HepG2 (cell line): ENCODE measurements around the gene COMMD1. TPM values are rescaled to one million over a fixed set of nuclear protein-coding genes. Genes with fewer than 3 reads are reported as not detected.

Experiments
- ATAC-seq: fragments of 200-7000 bp; cut with Tn5 transposase; 3 replicates; pipeline ENCODE4 v1.9.1; 2020; ENCODE audit warnings: mild to moderate bottlenecking, moderate library complexity
- BruUV-seq: library from RNA; stranded (reverse); fragments of 400-500 nt; replicated peaks from 2 replicates; lab custom pipeline; 2021; lab: Mats Ljungman, UMichigan
- CTCF ChIA-PET: fragments of 300-600 bp; formaldehyde crosslinking; extraction: SDS; loops from one replicate; lab custom pipeline; 2021; ENCODE audit warnings: low total read pairs, inconsistent platforms, low intra/inter-chr PET ratio; lab: Yijun Ruan, JAX
- POLR2A ChIA-PET: fragments of 350-600 bp; sonication (Branson Sonifier 250); formaldehyde crosslinking; loops from one replicate; lab custom pipeline; 2020; ENCODE audit warnings: antibody characterized with exemption, inconsistent platforms; lab: Yijun Ruan, JAX
- DNase-seq: peaks from one replicate; pipeline ENCODE4 v3.0.0-alpha.2; 2015; ENCODE audit warnings: low spot score
- FAIRE-seq: peaks from 3 replicates; lab custom pipeline; 2011; peaks lifted over from hg19 to GRCh38; lab: Jason Lieb, UNC
- H2AFZ ChIP-seq: one replicate; pipeline ENCODE4 v1.6.1; 2011; ENCODE audit warnings: low read length, inconsistent platforms
- H3K27ac ChIP-seq: fragments of 300-600 bp; 3 replicates; pipeline ENCODE4 v1.8.0; 2011; ENCODE audit warnings: mixed run types, mild to moderate bottlenecking, mixed read lengths, low read length, inconsistent platforms; ENCODE audit not compliant: insufficient read depth; ENCODE audit errors: extremely low read length
- H3K27me3 ChIP-seq, 2 experiments: fragments of 200-600 bp in 1 of 2; 2 replicates in 1 of 2; 3 replicates in 1 of 2; pipeline versions ENCODE4 v1.6.0 to v1.8.0; 2011; ENCODE audit warnings: low read length in 2 of 2, mild to moderate bottlenecking in 2 of 2, moderate library complexity in 2 of 2, inconsistent platforms in 1 of 2; ENCODE audit not compliant: insufficient read depth in 2 of 2, control insufficient read depth in 1 of 2
- H3K36me3 ChIP-seq, 2 experiments: fragments of 200-600 bp in 1 of 2; replicated peaks in 1 of 2; 2 replicates in 1 of 2; 3 replicates in 1 of 2; pipeline versions ENCODE4 v1.5.1 to v1.8.0; 2011; ENCODE audit warnings: low read length in 2 of 2, inconsistent platforms in 1 of 2; ENCODE audit not compliant: insufficient read depth in 2 of 2, control insufficient read depth in 1 of 2
- H3K4me1 ChIP-seq: 2 replicates; pipeline ENCODE4 v1.5.1; 2012; ENCODE audit warnings: low read length, inconsistent platforms; ENCODE audit not compliant: insufficient read depth
- H3K4me2 ChIP-seq: 2 replicates; pipeline ENCODE4 v1.6.0; 2011; ENCODE audit warnings: low read depth, low read length, inconsistent platforms
- H3K4me3 ChIP-seq, 3 experiments: fragments of 200-600 bp in 1 of 3; sonication (generic), shearing (Covaris generic) in 1 of 3; replicated peaks in 1 of 3; 2 replicates each; pipeline ENCODE4 v1.5.1; 2011 to 2016; ENCODE audit warnings: low read length in 3 of 3, inconsistent platforms in 2 of 3, low read depth in 2 of 3, mild to moderate bottlenecking in 2 of 3, control low read depth in 1 of 3, mixed read lengths in 1 of 3; ENCODE audit not compliant: insufficient read depth in 1 of 3
- H3K79me2 ChIP-seq: one replicate; pipeline ENCODE4 v1.6.1; 2011; ENCODE audit warnings: low read length, inconsistent platforms; ENCODE audit not compliant: insufficient read depth
- H3K9ac ChIP-seq: 2 replicates; pipeline ENCODE4 v1.6.0; 2011; ENCODE audit warnings: mild to moderate bottlenecking, low read depth, low read length, inconsistent platforms; ENCODE audit not compliant: insufficient read depth
- H3K9me3 ChIP-seq: 2 replicates; pipeline ENCODE4 v1.5.1; 2012; ENCODE audit warnings: mild to moderate bottlenecking, low read length
- H4K20me1 ChIP-seq: 2 replicates; pipeline ENCODE4 v1.6.0; 2011; ENCODE audit warnings: inconsistent platforms, mild to moderate bottlenecking, low read length, moderate library complexity; ENCODE audit not compliant: insufficient read depth
- NFATC3 ChIP-seq: sonication (generic); formaldehyde crosslinking; IDR thresholded peaks from 2 replicates; pipeline ENCODE4 v1.5.1; 2020; ENCODE audit warnings: mild to moderate bottlenecking, missing genetic modification reagents
- ZMYM3 ChIP-seq: sonication (generic); formaldehyde crosslinking; IDR thresholded peaks from 2 replicates; pipeline ENCODE4 v1.5.1; 2020; ENCODE audit warnings: mild to moderate bottlenecking, missing genetic modification reagents
- ZNF121 ChIP-seq: sonication (generic); formaldehyde crosslinking; IDR thresholded peaks from 2 replicates; pipeline ENCODE4 v1.5.0; 2020; ENCODE audit warnings: mild to moderate bottlenecking, missing genetic modification reagents
- ZNF263 ChIP-seq: sonication (generic); formaldehyde crosslinking; IDR thresholded peaks from 2 replicates; pipeline ENCODE4 v1.4.0; 2020; ENCODE audit warnings: missing genetic modification reagents
- ZNF557 ChIP-seq: sonication (generic); formaldehyde crosslinking; IDR thresholded peaks from 2 replicates; pipeline ENCODE4 v1.4.0; 2020; ENCODE audit warnings: missing genetic modification reagents
- ZNF674 ChIP-seq: sonication (generic); formaldehyde crosslinking; IDR thresholded peaks from 2 replicates; pipeline ENCODE4 v1.5.0; 2020; ENCODE audit warnings: low read depth, mild to moderate bottlenecking, missing genetic modification reagents
- WGBS: methylation state at CpG from one replicate; pipeline ENCODE4 v1.1.6; 2017; ENCODE audit warnings: low lambda C conversion rate; 5-methylcytosine and 5-hydroxymethylcytosine counted together
- in situ Hi-C: cut with HindIII; loops from 2 replicates; pipeline ENCODE4 v1.10.0; 2017; ENCODE audit warnings: low pct_unique_long_range_greater_than_20kb; ENCODE audit not compliant: extremely low pct_ligation_motif_present
- intact Hi-C: fragments of 100-400 bp; cut with micrococcal nuclease; formaldehyde crosslinking; loops from one replicate; pipeline ENCODE4 v1.10.0; 2022; ENCODE audit not compliant: unreplicated experiment
- polyA plus RNA-seq, 8 experiments: library from polyadenylated mRNA; depleted of rRNA in 3 of 8; stranded (reverse) in 7 of 8; unstranded in 1 of 8; fragments of >200 nt; fragmentation: Illumina TruSeq in 4 of 8; extraction: Trizol in 4 of 8; gene quantifications; 2 replicates each; pipeline versions ENCODE4 v1.2.1 to v1.2.3, GENCODE V29; 2011 to 2016; ENCODE audit warnings: low read depth in 4 of 8, missing spikeins in 1 of 8, mixed read lengths in 1 of 8; ENCODE audit not compliant: insufficient read depth in 1 of 8
- total RNA-seq, 5 experiments: library from RNA; depleted of rRNA; stranded (reverse); fragments of >200 nt; fragmentation: Illumina TruSeq; extraction: Trizol; gene quantifications; 2 replicates each; pipeline ENCODE4 v1.2.3, GENCODE V29; 2016; ENCODE audit warnings: low read depth in 1 of 5
- TF ChIP-seq, protein P1 (sequence below): IDR thresholded peaks from 2 replicates; pipeline ENCODE4 v1.6.1; 2016
- TF ChIP-seq, protein P2 (sequence below): sonication (generic); formaldehyde crosslinking; IDR thresholded peaks from 2 replicates; pipeline ENCODE4 v1.5.1; 2020; ENCODE audit warnings: missing genetic modification reagents, mild to moderate bottlenecking, borderline replicate concordance

COMMD1 gene
- total and polyA plus RNA-seq, 2 of the 13 experiments (the other 11 are each of a cell fraction or from before 2014, with no cell fraction given) = 25.7 to 105 TPM

DNA sequence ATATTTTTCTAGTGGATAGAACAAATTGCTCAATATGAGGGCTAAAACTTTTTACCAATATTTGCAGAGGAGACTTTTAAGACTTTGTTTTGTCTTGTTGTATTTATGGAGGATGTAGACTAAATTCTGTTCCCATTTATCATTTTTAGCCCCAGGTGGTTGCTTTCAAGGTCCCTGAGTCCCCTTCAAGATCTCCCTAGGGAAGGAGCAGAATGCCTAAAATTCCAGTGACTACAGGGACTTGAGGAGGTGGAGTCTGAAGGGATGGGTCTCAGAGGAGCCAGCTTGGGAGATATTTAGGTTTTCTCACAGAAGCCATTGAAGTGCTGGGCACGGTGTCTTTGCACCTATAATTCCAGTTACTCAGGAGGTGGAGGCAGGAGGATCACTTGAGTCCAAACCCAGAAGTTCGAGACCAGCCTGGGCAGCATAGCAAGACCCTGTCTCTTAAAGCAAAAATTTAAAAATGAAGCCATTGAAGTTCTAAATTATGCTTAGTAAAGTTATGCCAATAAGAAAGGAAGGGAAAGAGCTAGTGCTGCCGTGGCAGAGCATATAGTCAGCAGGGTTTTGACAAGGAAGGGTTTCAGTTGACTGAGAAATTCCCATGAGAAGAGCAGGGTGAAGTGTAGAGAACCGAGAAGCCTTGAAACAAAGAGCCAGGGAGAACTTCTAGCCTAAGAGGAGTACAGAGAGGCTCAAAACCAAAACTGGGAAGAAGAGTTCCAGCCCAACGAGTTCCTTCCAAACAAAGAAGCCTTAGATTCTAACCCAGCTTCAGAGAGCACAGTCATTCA lies 43.4 kb downstream of the COMMD1 start:
- ChIA-PET CTCF (no interaction called here), POLR2A (no interaction called here)
- peaks cover 19% of the 10 kb centered on the region for H3K4me1 ChIP-seq
- no peaks in the 10 kb centered on the region for H3K79me2 ChIP-seq
- H3K27ac ChIP-seq = no peak overlapping the region
- in situ Hi-C loops = no loop called here
- H2AFZ ChIP-seq = no peak overlapping the region
- H3K4me3 ChIP-seq = no peak overlapping the region
- no peak overlapping the region for H3K9ac ChIP-seq
- H3K36me3 ChIP-seq = no peaks in the 10 kb centered on the region
- no peaks in the 10 kb centered on the region for H4K20me1 ChIP-seq
- DNase-seq (no peak), FAIRE-seq (no peak), ATAC-seq (no peak)
- no peak overlapping the region for H3K4me2 ChIP-seq
- BruUV-seq = no TSS peak
- H3K27me3 ChIP-seq = no peaks in the 10 kb centered on the region
- no peak for TF ChIP-seq ZNF557 (CRISPR knock-in tag)
- peak; percentile 66; the same call in 1 of the 2 replicates for TF ChIP-seq ZNF121 (CRISPR knock-in tag)
- no peak for TF ChIP-seq ZNF263 (CRISPR knock-in tag)
- TF ChIP-seq, protein P1, sequence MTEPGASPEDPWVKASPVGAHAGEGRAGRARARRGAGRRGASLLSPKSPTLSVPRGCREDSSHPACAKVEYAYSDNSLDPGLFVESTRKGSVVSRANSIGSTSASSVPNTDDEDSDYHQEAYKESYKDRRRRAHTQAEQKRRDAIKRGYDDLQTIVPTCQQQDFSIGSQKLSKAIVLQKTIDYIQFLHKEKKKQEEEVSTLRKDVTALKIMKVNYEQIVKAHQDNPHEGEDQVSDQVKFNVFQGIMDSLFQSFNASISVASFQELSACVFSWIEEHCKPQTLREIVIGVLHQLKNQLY (CRISPR knock-in tag) = no peak
- no peak for TF ChIP-seq ZMYM3 (CRISPR knock-in tag)
- TF ChIP-seq, protein P2, sequence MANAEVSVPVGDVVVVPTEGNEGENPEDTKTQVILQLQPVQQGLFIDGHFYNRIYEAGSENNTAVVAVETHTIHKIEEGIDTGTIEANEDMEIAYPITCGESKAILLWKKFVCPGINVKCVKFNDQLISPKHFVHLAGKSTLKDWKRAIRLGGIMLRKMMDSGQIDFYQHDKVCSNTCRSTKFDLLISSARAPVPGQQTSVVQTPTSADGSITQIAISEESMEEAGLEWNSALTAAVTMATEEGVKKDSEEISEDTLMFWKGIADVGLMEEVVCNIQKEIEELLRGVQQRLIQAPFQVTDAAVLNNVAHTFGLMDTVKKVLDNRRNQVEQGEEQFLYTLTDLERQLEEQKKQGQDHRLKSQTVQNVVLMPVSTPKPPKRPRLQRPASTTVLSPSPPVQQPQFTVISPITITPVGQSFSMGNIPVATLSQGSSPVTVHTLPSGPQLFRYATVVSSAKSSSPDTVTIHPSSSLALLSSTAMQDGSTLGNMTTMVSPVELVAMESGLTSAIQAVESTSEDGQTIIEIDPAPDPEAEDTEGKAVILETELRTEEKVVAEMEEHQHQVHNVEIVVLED (CRISPR knock-in tag) = no peak
- TF ChIP-seq NFATC3 (CRISPR knock-in tag) = no peak
- TF ChIP-seq ZNF674 (CRISPR knock-in tag) = no peak
- 93% methylated on average over 5 of the region's 5 CpGs for WGBS
- intact Hi-C loops = no loop called here
- H3K9me3 ChIP-seq = peaks cover 8% of the 10 kb centered on the region; the same call in 1 of the 2 replicates
